ENCODE measurements around the gene GLT1D1. TPM values are rescaled to one million over a fixed set of nuclear protein-coding genes. Genes with fewer than 3 reads are reported as not detected.

GLT1D1 gene
- polyA plus RNA-seq, 1 of the 3 experiments (the other 2 are of a cell fraction) = 0.05 TPM

GRCh38 chr12:128905003-128905544 lies 51.8 kb downstream of the GLT1D1 start:
- Histone ChIP-seq H3K4me3 (ENCODE audit: low read depth in 2 of 2, low read length in 1 of 2) (no peak overlapping the region), H3K27me3 (ENCODE audit: insufficient read depth) (no peaks in the 10 kb centered on the region), H2AFZ (ENCODE audit: low read depth) (no peak overlapping the region), H4K20me1 (ENCODE audit: insufficient read depth) (no peaks in the 10 kb centered on the region), H3K27ac (ENCODE audit: low read depth in 2 of 2, low read length in 1 of 2) (no peak overlapping the region), H3K79me2 (ENCODE audit: insufficient read depth) (no peaks in the 10 kb centered on the region), H3K36me3 (replicated peaks in 1 of 2; ENCODE audit: control insufficient read depth in 1 of 2, insufficient read depth in 2 of 2, low read length in 1 of 2) (no peaks in the 10 kb centered on the region), H3K4me2 (no peak overlapping the region), H3K9ac (no peak overlapping the region), H3K9me2 (no peaks in the 10 kb centered on the region), H3K9me3 (no peaks in the 10 kb centered on the region), H3K4me1 (ENCODE audit: control insufficient read depth in 1 of 2, insufficient read depth in 2 of 2, low read depth in 1 of 2, low read length in 1 of 2) (no peaks in the 10 kb centered on the region; a peak in 1 of 4 replicates), H3F3A (replicated peaks; ENCODE audit: insufficient read depth) (no peaks in the 10 kb centered on the region)
- CTCF ChIA-PET = no interaction called here
- WGBS (ENCODE audit: low lambda C conversion rate) = 47% methylated on average over 13 of the region's 13 CpGs
- DNase-seq = no peak
- POLR2A ChIA-PET = no interaction called here
- TF ChIP-seq TCF12 (IDR thresholded peaks at IDR 0.05) = no peak
- TF ChIP-seq NFIC (IDR thresholded peaks at IDR 0.05; ENCODE audit: borderline replicate concordance) = no peak
- TF ChIP-seq YY1 (IDR thresholded peaks at IDR 0.05; ENCODE audit: low read depth) = no peak
- TF ChIP-seq FOXJ3 (CRISPR knock-in tag; IDR thresholded peaks at IDR 0.05) = no peak
- TF ChIP-seq JUND (IDR thresholded peaks at IDR 0.05) = no peak
- no peak for TF ChIP-seq EZH2phosphoT487 (IDR thresholded peaks at IDR 0.05; ENCODE audit: borderline replicate concordance, low read depth)
- TF ChIP-seq USF2 (IDR thresholded peaks at IDR 0.05; ENCODE audit: borderline replicate concordance, low read depth, low read length) = no peak
- TF ChIP-seq RFX5 (IDR thresholded peaks at IDR 0.05; ENCODE audit: low read length) = no peak
- TF ChIP-seq PBX3 (IDR thresholded peaks at IDR 0.05) = no peak
- TF ChIP-seq TAF1 (IDR thresholded peaks at IDR 0.05; ENCODE audit: borderline replicate concordance, low read depth, low read length) = no peak
- TF ChIP-seq CHD2 (IDR thresholded peaks at IDR 0.05; ENCODE audit: low read length, partially characterized antibody) = no peak
- TF ChIP-seq GABPA (IDR thresholded peaks at IDR 0.05; ENCODE audit: low read depth) = no peak
- TF ChIP-seq RAD21 (IDR thresholded peaks at IDR 0.05; ENCODE audit: low read length) = no peak
- TF ChIP-seq SIN3A (IDR thresholded peaks at IDR 0.05; ENCODE audit: borderline replicate concordance, low read depth, low read length) = no peak
- TF ChIP-seq EP300 (IDR thresholded peaks at IDR 0.05; ENCODE audit: borderline replicate concordance in 1 of 2, low read depth in 1 of 2, low read length in 1 of 2) = no peak

- Histone ChIP-seq H3K9ac (no peak overlapping the region), H3K27ac (ENCODE audit: low read depth in 2 of 2, low read length in 1 of 2) (no peak overlapping the region), H3K4me2 (no peak overlapping the region), H3K9me2 (no peaks in the 10 kb centered on the region), H3K9me3 (no peaks in the 10 kb centered on the region), H3K4me3 (ENCODE audit: low read depth in 2 of 2, low read length in 1 of 2) (no peak overlapping the region), H4K20me1 (ENCODE audit: insufficient read depth) (no peaks in the 10 kb centered on the region), H3F3A (replicated peaks; ENCODE audit: insufficient read depth) (no peaks in the 10 kb centered on the region), H3K27me3 (ENCODE audit: insufficient read depth) (no peaks in the 10 kb centered on the region), H3K4me1 (ENCODE audit: control insufficient read depth in 1 of 2, insufficient read depth in 2 of 2, low read depth in 1 of 2, low read length in 1 of 2) (no peaks in the 10 kb centered on the region; a peak in 1 of 4 replicates), H2AFZ (ENCODE audit: low read depth) (no peak overlapping the region), H3K79me2 (ENCODE audit: insufficient read depth) (no peaks in the 10 kb centered on the region), H3K36me3 (replicated peaks in 1 of 2; ENCODE audit: control insufficient read depth in 1 of 2, insufficient read depth in 2 of 2, low read length in 1 of 2) (no peaks in the 10 kb centered on the region)
- ChIA-PET POLR2A (no interaction called here), CTCF (no interaction called here)
- WGBS (ENCODE audit: low lambda C conversion rate) = 64% methylated on average over 4 of the region's 4 CpGs
- DNase-seq = no peak
- TF ChIP-seq REST (IDR thresholded peaks at IDR 0.05; ENCODE audit: low read depth, low read length) = no peak
- no peak for TF ChIP-seq MXI1 (IDR thresholded peaks at IDR 0.05; ENCODE audit: low read depth, low read length)
- TF ChIP-seq CHD2 (IDR thresholded peaks at IDR 0.05; ENCODE audit: low read length, partially characterized antibody) = no peak
- no peak for TF ChIP-seq CTCF (IDR thresholded peaks at IDR 0.05)
- TF ChIP-seq RAD21 (IDR thresholded peaks at IDR 0.05; ENCODE audit: low read length) = no peak
- TF ChIP-seq GATA2 (CRISPR knock-in tag; IDR thresholded peaks at IDR 0.05) = no peak
- TF ChIP-seq FOXJ3 (CRISPR knock-in tag; IDR thresholded peaks at IDR 0.05) = no peak
- no peak for TF ChIP-seq ELF1 (IDR thresholded peaks at IDR 0.05)
- no peak for TF ChIP-seq RXRA (IDR thresholded peaks at IDR 0.05; ENCODE audit: borderline replicate concordance, low read depth)
- TF ChIP-seq JUND (IDR thresholded peaks at IDR 0.05) = no peak
Measured at GRCh38 chr12:128906485-128907137, 53.3 kb downstream of the GLT1D1 start.
